Measurements from ENCODE around the gene CWC22.
"Not testable (repeated sequence)": the region's sequence is repeated elsewhere in the genome, so short reads cannot be mapped to it uniquely, and the experiment has no call there.

The CWC22 gene

GRCh38 chr2:180003073-180003472 is 4.0 kb downstream of the CWC22 start:
- no peak for DNase-seq (ENCODE audit: low spot score)

GRCh38 chr2:180002198-180002770 is 4.8 kb downstream of the CWC22 start:
- DNase-seq (ENCODE audit: low spot score): no peak

- DNase-seq (ENCODE audit: low spot score): no peak
Measured at GRCh38 chr2:180001726-180002125, 5.4 kb downstream of the CWC22 start.

- no peak for DNase-seq (ENCODE audit: low spot score)
Measured at GRCh38 chr2:180000434-180000833, 6.7 kb downstream of the CWC22 start.

- DNase-seq (ENCODE audit: low spot score): no peak
Measured at GRCh38 chr2:179999000-179999399, 8.1 kb downstream of the CWC22 start.

GRCh38 chr2:179995741-179996515 is 11.2 kb downstream of the CWC22 start:
- DNase-seq (ENCODE audit: low spot score): no peak

- no peak for DNase-seq (ENCODE audit: low spot score)
Measured at GRCh38 chr2:179991344-179991743, 15.8 kb downstream of the CWC22 start.

GRCh38 chr2:179990676-179991317 is 16.3 kb downstream of the CWC22 start:
- DNase-seq (ENCODE audit: low spot score): no peak

GRCh38 chr2:179987916-179988315 is 19.2 kb downstream of the CWC22 start:
- DNase-seq (ENCODE audit: low spot score): no peak

GRCh38 chr2:179985163-179985820 is 21.8 kb downstream of the CWC22 start:
- DNase-seq (ENCODE audit: low spot score): no peak

GRCh38 chr2:179983250-179983932 is 23.7 kb downstream of the CWC22 start:
- no peak for DNase-seq (ENCODE audit: low spot score)

GRCh38 chr2:179981085-179981484 is 26.0 kb downstream of the CWC22 start:
- DNase-seq (ENCODE audit: low spot score): no peak

GRCh38 chr2:179974761-179975160 is 32.3 kb downstream of the CWC22 start:
- no peak for DNase-seq (ENCODE audit: low spot score)

- no peak for DNase-seq (ENCODE audit: low spot score)
Measured at GRCh38 chr2:179966778-179967394, 40.2 kb downstream of the CWC22 start.

- no peak for DNase-seq (ENCODE audit: low spot score)
Measured at GRCh38 chr2:179965291-179966258, 41.5 kb downstream of the CWC22 start.

GRCh38 chr2:179963626-179964025 is 43.5 kb downstream of the CWC22 start:
- no peak for DNase-seq (ENCODE audit: low spot score)

GRCh38 chr2:179958251-179958650 is 48.8 kb downstream of the CWC22 start:
- not testable (repeated sequence) for DNase-seq (ENCODE audit: low spot score)

GRCh38 chr2:179954026-179954425 is 53.1 kb downstream of the CWC22 start:
- no peak for DNase-seq (ENCODE audit: low spot score)

- no peak for DNase-seq (ENCODE audit: low spot score)
Measured at GRCh38 chr2:179953359-179953758, 53.7 kb downstream of the CWC22 start.

GRCh38 chr2:179952658-179953057 is 54.4 kb downstream of the CWC22 start:
- no peak for DNase-seq (ENCODE audit: low spot score)

- DNase-seq (ENCODE audit: low spot score): no peak
Measured at GRCh38 chr2:179951680-179952079, 55.4 kb downstream of the CWC22 start.

Data from left forelimb (tissue), 1 donor.